AG04450 (cell line): ENCODE data around the gene PSMB2. TPM values are rescaled to one million over a fixed set of nuclear protein-coding genes. Genes with fewer than 3 reads are reported as not detected.
"Not testable (repeated sequence)": the region's sequence is repeated elsewhere in the genome, so short reads cannot be mapped to it uniquely, and the experiment has no call there.

Source experiments
- CTCF ChIA-PET: fragments of 300-600, 350-600 bp; formaldehyde crosslinking; extraction: SDS; loops from one replicate; lab custom pipeline; 2022; ENCODE audit warnings: antibody characterized with exemption, inconsistent platforms; lab: Charles Lee
- POLR2A ChIA-PET: fragments of 350-600 bp; formaldehyde crosslinking; extraction: SDS; loops from one replicate; lab custom pipeline; 2021; ENCODE audit warnings: antibody characterized with exemption, inconsistent platforms; lab: Yijun Ruan, JAX
- DNase-seq: peaks from one replicate; pipeline ENCODE4 v3.0.0-alpha.2; 2011; ENCODE audit warnings: low read depth, low spot score
- H3K27ac ChIP-seq: one replicate; pipeline ENCODE4 v1.5.1; 2012; ENCODE audit warnings: low read depth, low read length, control low read depth
- H3K27me3 ChIP-seq: one replicate; pipeline ENCODE4 v1.6.0; 2012; ENCODE audit warnings: low read length; ENCODE audit not compliant: control insufficient read depth, insufficient read depth
- H3K4me3 ChIP-seq: 2 replicates; pipeline ENCODE4 v1.5.1; 2011; ENCODE audit warnings: mild to moderate bottlenecking, low read depth, low read length, control low read depth
- H3K9me3 ChIP-seq: 2 replicates; pipeline ENCODE4 v1.5.1; 2012; ENCODE audit warnings: low read length; ENCODE audit not compliant: control insufficient read depth, insufficient read depth
- CTCF ChIP-seq: IDR thresholded peaks from 2 replicates; pipeline ENCODE4 v1.5.1; 2011; ENCODE audit warnings: low read depth, low read length, control low read depth, inconsistent platforms
- polyA minus RNA-seq: library from RNA; depleted of rRNA, polyadenylated mRNA; stranded (reverse); fragments of >200 nt; gene quantifications from 2 replicates; pipeline ENCODE4 v1.2.3, GENCODE V29; 2011; rRNA and poly(A)+ RNA removed
- polyA plus RNA-seq: library from polyadenylated mRNA; depleted of rRNA; stranded (reverse); fragments of >200 nt; gene quantifications from 2 replicates; pipeline ENCODE4 v1.2.3, GENCODE V29; 2011; rRNA removed

Gene PSMB2
- polyA plus RNA-seq (97.8 and 99.1 TPM in 2 replicates), polyA minus RNA-seq (70.8 and 80.6 TPM in 2 replicates)

GRCh38 chr1:35641233-35641866 is at the start of gene PSMB2:
PSMB2 (minus strand) TSS chr1:35641526; CDS start chr1:35641432, 94 bp downstream.
- DNase-seq: peak; percentile 82
- no peak for TF ChIP-seq CTCF
- CTCF ChIA-PET: interaction anchor here (1.2 kb wide), 1 partner anchor 72 kb away, joined by 4 read pairs; no protein-coding TSS in a partner anchor
- peak within 1 kb of the TSS; percentile 92 for H3K4me3 ChIP-seq
- POLR2A ChIA-PET: interaction anchor here (0.7 kb wide), 1 partner anchor 521 kb away, joined by 8 read pairs; no protein-coding TSS in a partner anchor
- H3K27me3 ChIP-seq: peaks cover 11% of the 10 kb centered on the region
- H3K27ac ChIP-seq: peak within 1 kb of the TSS; percentile 82
- H3K9me3 ChIP-seq: peaks cover 3% of the 10 kb centered on the region; the same call in 1 of the 2 replicates

DNA sequence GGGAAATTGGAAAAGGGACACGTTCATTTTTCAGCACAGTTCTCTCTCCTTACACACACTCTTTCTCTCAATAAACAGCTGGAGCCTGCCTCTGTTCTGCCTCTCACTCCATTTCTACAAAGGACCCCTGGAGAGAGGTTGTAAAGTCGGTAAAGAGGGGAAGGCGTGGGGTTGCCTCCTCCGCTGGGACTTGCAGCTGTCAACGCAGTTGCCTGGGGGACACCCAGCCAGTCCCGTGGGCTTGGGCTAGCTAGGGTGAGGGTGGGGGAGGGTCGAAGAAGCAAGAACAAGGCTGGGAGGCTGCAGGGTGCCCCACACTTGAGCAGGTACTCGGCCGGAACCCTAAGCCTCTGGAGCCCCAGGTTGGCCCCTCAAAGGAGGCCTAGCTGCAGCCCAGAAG is 49.8 kb upstream of the PSMB2 start:
- no peak for TF ChIP-seq CTCF
- POLR2A ChIA-PET: no interaction called here
- no peak overlapping the region for H3K4me3 ChIP-seq
- H3K9me3 ChIP-seq: no peaks in the 10 kb centered on the region
- no peak overlapping the region for H3K27ac ChIP-seq
- CTCF ChIA-PET: interaction anchor here (0.6 to 0.9 kb wide), 2 partner anchors 10 to 24 kb away, joined by 3 read pairs; no protein-coding TSS in a partner anchor
- DNase-seq: no peak
- peaks cover 33% of the 10 kb centered on the region for H3K27me3 ChIP-seq

DNA sequence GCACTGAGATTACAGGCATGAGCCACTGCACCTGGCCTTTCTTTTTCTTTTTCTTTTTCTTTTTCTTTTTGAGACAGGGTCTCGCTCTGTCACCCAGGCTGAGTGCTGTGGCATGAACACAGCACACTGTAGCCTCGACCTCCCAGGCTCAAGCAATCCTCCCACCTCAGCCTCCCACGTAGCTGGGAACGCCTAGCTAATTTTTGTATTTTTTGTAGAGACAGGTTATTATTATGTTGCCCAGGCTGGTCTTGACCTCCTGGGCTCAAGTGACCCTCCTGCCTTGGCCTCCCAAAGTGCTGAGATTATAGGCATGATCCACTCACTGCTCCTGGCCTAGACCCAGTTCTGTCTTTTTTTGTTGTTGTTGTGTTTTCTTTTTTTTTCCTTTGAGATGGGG is 48.8 kb upstream of the PSMB2 start:
- CTCF ChIA-PET: interaction anchor here (0.6 to 0.9 kb wide), 2 partner anchors 11 to 1954 kb away, joined by 3 read pairs; no protein-coding TSS in a partner anchor
- H3K27ac ChIP-seq, H3K9me3 ChIP-seq, DNase-seq, H3K4me3 ChIP-seq, POLR2A ChIA-PET: not testable (repeated sequence)
- H3K27me3 ChIP-seq: peaks cover 28% of the 10 kb centered on the region

DNA sequence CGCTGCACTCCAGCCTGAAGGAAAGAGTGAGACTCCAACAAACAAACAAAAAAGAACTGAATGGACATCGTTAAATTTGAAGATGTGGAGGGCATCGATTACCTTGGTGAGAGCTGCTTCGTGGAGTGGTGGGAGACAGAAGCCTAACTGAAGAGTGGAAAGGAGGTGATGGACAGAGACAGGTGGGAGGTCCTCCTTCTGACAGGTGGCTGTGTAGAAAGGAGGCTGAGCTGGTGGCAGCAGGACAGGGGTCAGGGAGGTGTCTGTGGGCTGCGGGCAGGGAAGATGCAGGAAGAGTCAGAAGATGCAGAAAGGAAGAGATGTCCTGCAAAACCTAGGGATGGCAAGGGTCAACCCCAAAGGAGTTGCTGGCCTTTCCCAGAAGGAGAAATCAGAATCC is 46.8 kb upstream of the PSMB2 start:
- no peak overlapping the region for H3K4me3 ChIP-seq
- H3K9me3 ChIP-seq: no peaks in the 10 kb centered on the region
- CTCF ChIA-PET: no interaction called here
- no peak overlapping the region for H3K27ac ChIP-seq
- peaks cover 38% of the 10 kb centered on the region for H3K27me3 ChIP-seq
- POLR2A ChIA-PET: interaction anchor here (0.5 kb wide), 1 partner anchor 38 kb away, joined by 3 read pairs; no protein-coding TSS in a partner anchor
- DNase-seq: no peak
- TF ChIP-seq CTCF: no peak

- DNase-seq: no peak
- no peaks in the 10 kb centered on the region for H3K9me3 ChIP-seq
- ChIA-PET CTCF (interaction anchor here (1.1 kb wide), 1 partner anchor 32 kb away, joined by 6 read pairs; no protein-coding TSS in a partner anchor), POLR2A (interaction anchor here (0.7 kb wide), 1 partner anchor 10 kb away, joined by 8 read pairs; no protein-coding TSS in a partner anchor)
- no peak overlapping the region for H3K27ac ChIP-seq
- H3K27me3 ChIP-seq: peaks cover 30% of the 10 kb centered on the region
- no peak overlapping the region for H3K4me3 ChIP-seq
- TF ChIP-seq CTCF: no peak
Observed at GRCh38 chr1:35683012-35683411, 41.7 kb upstream of the PSMB2 start.
